Upper lobe of right lung (tissue), 1 donor: ENCODE measurements around the gene C19orf53. TPM values are rescaled to one million over a fixed set of nuclear protein-coding genes. Genes with fewer than 3 reads are reported as not detected.
A peak's percentile ranks its signal among the peaks of the same experiment; 100 is the strongest.
"Not testable (repeated sequence)": the region's sequence is repeated elsewhere in the genome, so short reads cannot be mapped to it uniquely, and the experiment has no call there.

ENCODE experiments used
- ATAC-seq: fragments of 200-7000 bp; cut with Tn5 transposase; one replicate; pipeline ENCODE4 v1.9.1; 2020; ENCODE audit warnings: mild to moderate bottlenecking, moderate library complexity
- DNase-seq: peaks from one replicate; pipeline ENCODE4 v3.0.0-alpha.2; 2020
- H3K27ac ChIP-seq: fragments of 200-600 bp; one replicate; pipeline ENCODE4 v1.8.0; 2022
- H3K27me3 ChIP-seq: fragments of 200-600 bp; one replicate; pipeline ENCODE4 v1.8.0; 2022; ENCODE audit warnings: mild to moderate bottlenecking
- H3K36me3 ChIP-seq: fragments of 200-600 bp; one replicate; pipeline ENCODE4 v1.8.0; 2022
- H3K4me1 ChIP-seq: fragments of 200-600 bp; one replicate; pipeline ENCODE4 v1.8.0; 2022
- H3K4me3 ChIP-seq: fragments of 200-600 bp; one replicate; pipeline ENCODE4 v1.8.0; 2022; ENCODE audit warnings: mild to moderate bottlenecking
- H3K9me3 ChIP-seq: fragments of 200-600 bp; one replicate; pipeline ENCODE4 v1.8.0; 2022
- intact Hi-C: fragments of 100-400 bp; cut with DNase I; formaldehyde crosslinking; loops from one replicate; pipeline ENCODE4 v1.11.0; 2022
- total RNA-seq: library from RNA; stranded (reverse); fragmentation: NEBNext Ultra II Directional; extraction: Animal tissue kit (Norgen Biotek cat#: 25700); gene quantifications from one replicate; pipeline ENCODE4 v1.2.1, GENCODE V29; 2021
- TF ChIP-seq, protein P1 (sequence below): fragments of 200-600 bp; IDR thresholded peaks from one replicate; pipeline ENCODE4 v1.8.0; 2022; ENCODE audit warnings: antibody characterized with exemption
- donor health status: DM: no; HTN: yes; CAD: no; lungs with severe emphysema.

C19orf53 gene
- total RNA-seq, 1 donor from 2014 or later: 77.8 TPM

DNA sequence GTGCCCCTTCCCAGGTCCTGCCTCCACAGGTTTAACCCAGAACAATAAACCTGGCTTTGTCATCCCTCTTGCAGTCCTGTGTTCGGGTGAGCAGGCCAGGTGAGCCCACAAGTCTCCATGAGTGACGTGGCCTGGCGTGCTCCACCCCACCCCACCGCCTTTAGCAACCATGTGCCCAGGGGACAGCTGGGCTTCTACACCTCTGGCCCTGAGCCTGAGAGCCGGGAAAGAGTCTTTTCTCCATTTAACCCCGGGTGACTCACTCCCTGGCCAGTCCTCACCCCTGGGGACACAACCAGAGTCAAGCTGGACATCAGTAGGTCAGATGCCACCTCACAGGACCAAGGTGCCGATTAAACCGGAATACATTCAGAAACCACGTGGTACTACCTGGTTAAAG is 4.1 kb downstream of the C19orf53 start:
- intact Hi-C loops: no loop called here
- H3K27me3 ChIP-seq: no peaks in the 10 kb centered on the region
- H3K4me1 ChIP-seq: peaks cover 22% of the 10 kb centered on the region
- TF ChIP-seq, protein P1, sequence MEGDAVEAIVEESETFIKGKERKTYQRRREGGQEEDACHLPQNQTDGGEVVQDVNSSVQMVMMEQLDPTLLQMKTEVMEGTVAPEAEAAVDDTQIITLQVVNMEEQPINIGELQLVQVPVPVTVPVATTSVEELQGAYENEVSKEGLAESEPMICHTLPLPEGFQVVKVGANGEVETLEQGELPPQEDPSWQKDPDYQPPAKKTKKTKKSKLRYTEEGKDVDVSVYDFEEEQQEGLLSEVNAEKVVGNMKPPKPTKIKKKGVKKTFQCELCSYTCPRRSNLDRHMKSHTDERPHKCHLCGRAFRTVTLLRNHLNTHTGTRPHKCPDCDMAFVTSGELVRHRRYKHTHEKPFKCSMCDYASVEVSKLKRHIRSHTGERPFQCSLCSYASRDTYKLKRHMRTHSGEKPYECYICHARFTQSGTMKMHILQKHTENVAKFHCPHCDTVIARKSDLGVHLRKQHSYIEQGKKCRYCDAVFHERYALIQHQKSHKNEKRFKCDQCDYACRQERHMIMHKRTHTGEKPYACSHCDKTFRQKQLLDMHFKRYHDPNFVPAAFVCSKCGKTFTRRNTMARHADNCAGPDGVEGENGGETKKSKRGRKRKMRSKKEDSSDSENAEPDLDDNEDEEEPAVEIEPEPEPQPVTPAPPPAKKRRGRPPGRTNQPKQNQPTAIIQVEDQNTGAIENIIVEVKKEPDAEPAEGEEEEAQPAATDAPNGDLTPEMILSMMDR: no peak
- H3K4me3 ChIP-seq: no peak overlapping the region
- ATAC-seq (no peak), DNase-seq (no peak)
- H3K36me3 ChIP-seq: peaks cover 27% of the 10 kb centered on the region
- H3K9me3 ChIP-seq: no peaks in the 10 kb centered on the region
- no peak overlapping the region for H3K27ac ChIP-seq

DNA sequence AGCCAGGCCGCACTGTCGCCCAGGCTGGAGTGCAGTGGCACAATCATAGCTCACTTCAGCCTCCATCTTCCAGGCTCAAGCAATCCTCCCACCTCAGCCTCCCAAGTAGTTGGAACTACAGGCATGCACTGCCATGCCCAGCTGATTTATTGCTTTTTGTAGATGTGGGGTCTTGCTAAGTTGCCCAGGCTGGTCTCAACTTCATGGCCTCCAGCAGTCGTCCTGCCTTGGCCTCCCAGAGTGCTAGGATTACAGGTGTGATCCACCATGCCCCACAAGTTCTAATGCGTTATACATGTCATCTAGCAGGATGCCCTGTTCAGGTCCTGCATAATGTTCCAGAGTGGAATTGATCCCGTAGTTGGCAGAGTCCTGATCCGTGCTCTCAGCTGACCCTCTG is 4.6 kb downstream of the C19orf53 start:
- ATAC-seq (no peak), DNase-seq (no peak)
- intact Hi-C loops: no loop called here

DNA sequence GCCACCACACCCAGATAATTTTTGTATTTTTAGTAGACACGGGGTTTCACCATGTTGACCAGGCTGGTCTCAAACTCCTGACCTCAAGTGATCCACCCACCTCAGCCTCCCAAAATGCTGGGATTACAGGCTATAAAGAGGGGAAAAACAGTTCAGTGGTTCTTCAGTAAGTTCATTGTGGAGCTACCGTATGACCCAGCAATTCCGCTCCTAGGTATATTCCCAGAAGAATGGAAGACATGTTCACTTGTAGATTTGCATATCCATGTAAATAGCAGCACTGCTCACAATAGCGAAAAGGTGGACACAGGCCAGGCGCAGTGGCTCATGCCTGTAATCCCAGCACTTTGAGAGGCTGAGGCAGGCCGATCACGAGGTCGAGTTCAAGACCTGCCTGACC is 5.5 kb downstream of the C19orf53 start:
- H3K4me3 ChIP-seq, DNase-seq, H3K27me3 ChIP-seq, H3K27ac ChIP-seq, intact Hi-C loops, ATAC-seq, H3K9me3 ChIP-seq: not testable (repeated sequence)
- peaks cover 22% of the 10 kb centered on the region for H3K4me1 ChIP-seq
- peaks cover 27% of the 10 kb centered on the region for H3K36me3 ChIP-seq

More for the DNA sequence above, 4.6 kb downstream of the C19orf53 start:
- Histone ChIP-seq H3K36me3 (peaks cover 27% of the 10 kb centered on the region), H3K4me3 (no peak overlapping the region), H3K27ac (no peak overlapping the region), H3K27me3 (no peaks in the 10 kb centered on the region), H3K9me3 (no peaks in the 10 kb centered on the region), H3K4me1 (peaks cover 22% of the 10 kb centered on the region)
- TF ChIP-seq, protein P1: no peak

DNA sequence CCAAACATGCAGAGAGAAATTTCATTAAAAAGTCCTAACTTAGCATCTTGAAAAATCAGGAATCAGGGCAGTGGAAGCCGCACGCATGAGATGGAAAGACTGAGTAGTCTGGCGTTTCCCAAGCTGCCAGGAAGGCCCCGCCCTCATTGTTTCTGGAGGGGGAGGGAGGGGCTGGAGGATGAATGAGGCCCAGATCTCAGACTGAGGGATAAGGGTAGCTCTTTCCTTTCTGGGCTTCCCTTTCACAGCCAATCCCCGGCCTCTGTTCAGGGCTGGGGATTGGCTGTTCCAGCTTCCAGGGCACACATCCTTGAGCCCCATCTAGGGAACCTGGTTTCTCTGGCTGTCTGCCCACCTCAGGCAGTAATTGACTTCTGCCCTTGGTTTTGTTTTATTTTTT is 7.3 kb downstream of the C19orf53 start:
- H3K4me1 ChIP-seq: peaks cover 16% of the 10 kb centered on the region
- no peak overlapping the region for H3K4me3 ChIP-seq
- H3K27me3 ChIP-seq: no peaks in the 10 kb centered on the region
- ATAC-seq (peak; percentile 76), DNase-seq (peak; percentile 76)
- TF ChIP-seq, protein P1: no peak
- no peaks in the 10 kb centered on the region for H3K9me3 ChIP-seq
- peak overlapping the region; percentile 31 for H3K27ac ChIP-seq
- intact Hi-C loops: no loop called here
- H3K36me3 ChIP-seq: peaks cover 24% of the 10 kb centered on the region

DNA sequence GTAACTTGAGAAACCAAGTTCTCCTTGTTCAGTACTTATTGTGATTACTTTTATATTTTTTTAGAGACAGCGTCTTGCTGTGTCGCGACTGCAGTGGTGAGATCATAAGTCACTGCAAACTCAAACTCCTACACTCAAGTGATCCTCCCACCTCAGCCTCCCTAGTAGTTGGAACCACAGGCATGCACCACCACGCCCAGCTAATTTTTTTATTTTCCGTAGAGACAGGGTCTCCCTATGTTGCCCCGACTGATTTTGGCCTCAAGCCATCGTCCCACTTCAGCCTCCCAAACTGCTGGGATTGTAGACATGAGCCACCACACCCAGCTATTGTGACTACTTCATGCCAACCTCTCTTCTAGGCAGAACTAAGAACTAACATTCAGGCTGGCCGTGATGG is 8.3 kb downstream of the C19orf53 start:
- Histone ChIP-seq H3K27me3 (no peaks in the 10 kb centered on the region), H3K4me3 (no peak overlapping the region), H3K36me3 (peaks cover 17% of the 10 kb centered on the region), H3K27ac (no peak overlapping the region), H3K4me1 (peaks cover 17% of the 10 kb centered on the region), H3K9me3 (no peaks in the 10 kb centered on the region)
- intact Hi-C loops: no loop called here
- ATAC-seq (no peak), DNase-seq (no peak)
- TF ChIP-seq, protein P1: no peak

DNA sequence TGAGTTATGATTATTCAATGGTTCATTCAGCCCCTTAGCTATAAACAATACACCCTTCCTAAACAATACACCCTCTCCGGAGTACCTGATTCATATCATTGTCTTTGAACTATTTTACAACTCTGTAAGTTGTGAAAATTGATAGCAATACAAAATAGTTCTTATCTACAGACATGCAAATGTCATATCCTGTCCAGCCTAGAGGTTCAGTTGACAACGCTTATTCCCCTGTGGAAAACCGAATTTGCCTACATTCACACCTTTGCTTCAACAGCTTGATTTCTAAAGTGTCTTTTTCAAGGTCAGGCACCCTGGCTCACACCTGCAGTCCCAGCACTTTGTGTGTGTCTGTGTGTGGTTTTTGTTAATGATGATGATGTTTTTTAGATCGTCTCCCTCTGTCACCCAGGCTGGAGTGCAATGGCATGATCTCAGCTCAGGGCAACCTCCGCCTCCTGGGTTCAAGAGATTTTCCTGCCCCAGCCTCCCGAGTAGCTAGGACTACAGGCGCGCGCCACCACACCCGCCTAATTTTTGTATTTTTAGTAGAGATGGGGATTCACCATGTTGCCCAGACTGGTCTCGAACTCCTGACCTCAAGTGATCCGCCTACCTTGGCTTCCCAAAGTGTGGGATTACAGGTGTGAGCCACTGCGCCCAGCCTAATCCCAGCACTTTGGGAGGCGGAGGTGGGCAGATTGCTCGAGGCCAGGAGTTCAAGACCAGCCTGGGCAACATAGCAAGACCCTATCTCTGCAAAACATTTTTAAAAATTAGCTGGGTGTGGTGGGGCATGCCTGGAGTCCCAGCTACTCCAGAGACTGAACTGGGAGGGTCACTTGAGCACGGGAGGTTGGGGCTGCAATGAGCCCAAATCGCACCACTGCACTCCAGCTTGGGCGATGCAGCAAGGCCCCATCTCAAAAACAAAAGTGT is 9.6 kb downstream of the C19orf53 start:
- ATAC-seq (no peak), DNase-seq (no peak)
- no peaks in the 10 kb centered on the region for H3K9me3 ChIP-seq
- peaks cover 27% of the 10 kb centered on the region for H3K4me1 ChIP-seq
- no peak overlapping the region for H3K4me3 ChIP-seq
- H3K36me3 ChIP-seq: peaks cover 7% of the 10 kb centered on the region
- TF ChIP-seq, protein P1: no peak
- H3K27me3 ChIP-seq: no peaks in the 10 kb centered on the region
- intact Hi-C loops: no loop called here
- H3K27ac ChIP-seq: no peak overlapping the region
